HG03095 (cell line): ENCODE results near the gene FBXL20.

Experiments used
- ATAC-seq: cut with Tn5 transposase; IDR thresholded peaks from one replicate; pipeline ENCODE4 v1.9.1; 2021; ENCODE audit warnings: moderate library complexity; ENCODE audit not compliant: unreplicated experiment

The FBXL20 gene

DNA sequence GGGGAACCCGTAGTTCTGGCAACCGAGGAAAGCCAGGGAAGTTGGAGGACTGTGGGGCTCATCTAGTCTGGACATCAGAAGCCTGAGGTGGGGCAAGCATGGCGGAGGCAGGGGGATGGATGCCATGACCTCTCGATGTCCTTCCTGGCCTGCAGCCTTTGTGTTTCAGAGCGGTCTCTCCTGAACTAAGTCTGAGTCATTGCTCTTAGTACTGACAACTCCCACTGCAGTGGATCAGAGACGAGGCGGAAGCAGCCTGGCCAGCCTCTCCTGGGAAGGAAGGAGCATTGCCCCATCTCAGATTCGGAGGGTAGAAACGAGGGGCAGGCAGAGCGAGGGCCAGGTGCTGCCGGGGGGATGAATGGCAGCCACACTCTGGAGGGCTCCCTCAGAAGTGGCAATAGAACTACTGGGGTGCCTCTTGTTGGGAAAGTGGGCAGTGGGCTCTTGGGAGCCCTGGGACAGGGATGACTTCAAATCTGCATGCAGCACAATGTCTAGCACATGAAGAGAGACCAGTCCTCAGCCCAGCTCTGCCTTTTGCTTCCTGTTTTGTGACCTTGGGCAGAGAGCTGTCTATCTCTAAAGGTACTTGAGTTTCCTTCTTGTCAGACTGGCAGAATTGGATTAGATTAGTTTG, 172.0 kb downstream of the FBXL20 start:
- ATAC-seq: no peak

DNA sequence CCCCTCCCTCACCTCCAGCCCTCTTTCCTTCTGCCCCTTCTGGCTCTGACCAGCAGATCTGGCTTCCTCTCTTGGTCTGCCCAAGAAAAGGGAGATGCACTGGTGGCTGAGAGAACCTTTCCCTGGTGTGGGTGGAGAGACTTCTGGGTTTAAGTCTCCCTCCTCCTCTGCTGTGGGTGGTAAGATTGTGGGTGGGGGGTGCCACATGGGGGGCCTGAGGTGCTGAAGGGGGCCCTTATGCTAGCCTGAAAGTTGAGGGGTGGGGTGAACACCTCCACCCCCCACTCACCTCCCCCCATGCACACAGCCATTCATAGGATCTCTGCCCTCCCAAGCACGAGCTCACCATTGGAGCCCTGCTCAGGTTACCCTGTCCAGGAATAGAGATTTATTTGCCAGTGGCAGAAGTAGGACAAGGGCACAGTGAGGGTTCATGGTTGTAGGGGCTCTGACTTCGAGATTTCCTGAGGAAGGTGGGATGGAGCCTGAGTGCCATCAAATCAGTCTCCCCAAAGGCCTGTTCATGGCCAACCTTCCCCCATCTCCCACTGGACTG, 174.0 kb downstream of the FBXL20 start:
- ATAC-seq: no peak

DNA sequence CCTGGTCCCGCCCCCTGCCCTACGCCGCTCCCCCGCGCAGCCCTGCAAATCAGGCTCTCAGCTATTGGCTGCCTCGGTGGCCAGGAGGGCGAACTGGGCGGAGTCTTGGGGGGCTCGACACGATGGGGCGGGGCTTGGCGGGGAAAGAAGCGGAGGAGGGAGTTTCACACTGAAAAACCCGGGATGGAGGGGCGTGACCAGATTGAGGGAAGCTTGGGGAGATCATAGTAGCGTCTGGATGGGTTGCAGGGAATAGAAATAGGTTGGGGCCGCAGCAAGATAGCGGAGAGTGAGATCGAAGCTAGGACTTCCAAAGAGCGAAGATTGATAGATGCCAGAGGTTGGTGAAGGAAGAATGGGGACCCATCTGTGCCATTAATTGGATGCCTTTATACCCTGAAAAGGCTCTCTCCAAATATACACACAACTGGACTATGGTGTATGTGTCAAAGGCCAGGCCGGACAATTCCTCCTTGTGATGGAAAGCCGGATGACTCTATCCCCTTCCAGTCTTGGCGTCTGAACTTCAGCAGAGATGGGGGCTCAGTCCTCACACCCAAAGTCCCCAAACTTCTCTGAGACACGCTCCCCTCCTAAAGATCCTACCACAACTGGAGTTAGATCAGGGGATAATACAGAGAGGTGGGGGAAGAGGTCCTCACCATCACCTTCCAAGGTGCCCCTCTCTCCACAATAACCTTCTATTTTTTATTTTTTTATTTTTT, 175.3 kb downstream of the FBXL20 start:
- ATAC-seq: no peak

DNA sequence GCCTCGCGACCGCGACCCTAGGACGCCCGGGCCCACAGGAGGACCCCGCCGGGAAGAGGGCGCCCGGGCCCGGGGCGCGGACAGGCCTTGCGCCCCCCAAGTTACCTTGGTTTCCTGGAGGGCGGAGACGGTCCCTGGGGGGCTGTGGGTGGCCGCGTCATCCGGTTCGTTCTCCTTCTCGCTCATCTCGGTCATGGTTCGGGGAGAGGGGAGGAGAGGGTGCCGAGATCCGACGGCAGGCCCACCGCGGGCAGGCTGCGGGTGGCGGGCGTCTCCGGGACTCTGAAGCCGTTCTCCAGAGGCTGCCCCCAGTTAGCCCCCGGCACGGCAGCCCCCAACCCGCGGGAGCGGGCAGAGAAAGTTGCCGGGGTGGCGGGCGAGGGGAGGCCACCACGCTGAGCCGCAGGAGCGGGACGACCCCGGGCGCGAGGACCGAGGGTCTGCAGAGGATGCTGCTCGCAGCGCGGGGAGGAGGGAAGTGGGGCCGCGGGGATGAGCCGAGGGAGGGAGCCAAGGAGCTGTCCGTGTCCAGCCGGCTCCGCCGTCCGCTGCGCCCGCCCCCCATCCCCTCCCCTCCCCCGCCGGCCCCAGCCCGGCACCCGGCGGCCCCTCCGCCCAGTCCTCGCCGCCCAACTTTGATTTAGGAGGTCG, 176.0 kb downstream of the FBXL20 start, which contains the start of gene STAC2:
Gene STAC2, minus strand, starts transcription at position 638 of the 651 bp plus-strand sequence. Its CDS starts 443 bp downstream, at position 195.
- no peak for ATAC-seq

DNA sequence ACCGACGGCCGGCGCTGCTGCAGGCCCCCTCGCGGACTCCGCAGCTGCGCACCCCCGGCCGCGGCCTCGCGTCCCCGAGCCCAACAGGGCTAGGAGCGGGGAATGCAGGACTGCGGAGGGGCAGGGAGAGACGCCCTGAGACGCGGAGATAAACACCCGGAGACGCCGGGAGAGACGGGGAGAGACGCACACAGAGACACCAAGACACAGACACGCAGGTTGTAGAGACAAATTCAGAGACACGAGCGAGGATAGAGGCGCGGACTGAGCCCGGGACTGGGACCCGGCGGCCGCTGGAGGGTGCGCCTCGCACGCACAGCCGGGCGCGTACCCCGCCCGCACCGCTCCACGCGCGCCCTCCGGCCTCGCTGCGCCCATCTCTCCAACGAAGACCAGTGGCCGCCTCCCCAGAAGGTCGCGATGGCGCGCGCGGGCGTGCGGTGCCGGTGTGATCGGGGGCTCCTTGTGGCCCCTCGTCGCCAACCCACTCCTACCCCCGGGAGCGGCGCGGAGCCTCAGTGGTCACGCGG, 176.6 kb downstream of the FBXL20 start:
- no peak for ATAC-seq

DNA sequence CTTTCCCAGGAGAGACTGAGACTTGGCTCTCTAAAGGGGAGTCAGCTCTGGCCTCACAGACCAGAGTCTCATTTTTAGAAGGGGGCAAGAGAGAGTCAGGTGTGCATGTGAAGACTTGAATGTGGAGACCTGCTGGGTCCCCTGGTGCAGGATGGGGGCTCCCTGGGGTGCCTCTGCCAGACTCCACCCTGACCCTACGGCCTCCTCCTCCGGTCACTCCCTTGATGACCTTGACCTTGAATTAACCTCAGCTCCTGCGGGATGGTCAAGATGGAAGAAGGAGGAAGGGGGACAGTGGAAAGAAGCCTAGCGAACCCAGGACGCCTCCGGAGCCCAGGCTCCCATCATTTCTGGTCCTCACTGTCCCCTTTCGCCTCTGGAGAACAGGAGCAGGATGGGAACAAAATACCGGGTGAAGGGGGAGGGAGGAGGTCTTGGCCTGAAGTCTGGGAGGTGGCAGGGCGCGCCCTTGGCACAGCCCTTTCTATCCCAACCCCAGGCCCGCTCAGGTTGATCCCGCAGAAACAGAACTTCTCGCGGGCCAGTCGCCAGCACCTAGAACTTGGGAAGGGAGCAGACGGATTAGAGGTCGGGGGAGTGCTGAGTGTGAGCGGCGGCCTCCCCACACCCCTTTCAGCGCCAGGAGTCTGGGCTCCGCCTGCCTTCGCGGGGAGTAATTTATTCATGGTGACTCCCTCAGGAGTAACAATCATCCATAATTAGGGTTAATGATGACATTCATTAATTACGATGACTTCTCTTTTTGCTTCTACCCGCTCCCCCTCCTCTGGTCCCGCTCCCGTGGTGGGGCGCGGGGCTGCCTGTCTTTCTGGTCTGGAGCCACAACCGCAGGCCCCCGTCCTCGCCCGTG, 177.3 kb downstream of the FBXL20 start:
- ATAC-seq: no peak

DNA sequence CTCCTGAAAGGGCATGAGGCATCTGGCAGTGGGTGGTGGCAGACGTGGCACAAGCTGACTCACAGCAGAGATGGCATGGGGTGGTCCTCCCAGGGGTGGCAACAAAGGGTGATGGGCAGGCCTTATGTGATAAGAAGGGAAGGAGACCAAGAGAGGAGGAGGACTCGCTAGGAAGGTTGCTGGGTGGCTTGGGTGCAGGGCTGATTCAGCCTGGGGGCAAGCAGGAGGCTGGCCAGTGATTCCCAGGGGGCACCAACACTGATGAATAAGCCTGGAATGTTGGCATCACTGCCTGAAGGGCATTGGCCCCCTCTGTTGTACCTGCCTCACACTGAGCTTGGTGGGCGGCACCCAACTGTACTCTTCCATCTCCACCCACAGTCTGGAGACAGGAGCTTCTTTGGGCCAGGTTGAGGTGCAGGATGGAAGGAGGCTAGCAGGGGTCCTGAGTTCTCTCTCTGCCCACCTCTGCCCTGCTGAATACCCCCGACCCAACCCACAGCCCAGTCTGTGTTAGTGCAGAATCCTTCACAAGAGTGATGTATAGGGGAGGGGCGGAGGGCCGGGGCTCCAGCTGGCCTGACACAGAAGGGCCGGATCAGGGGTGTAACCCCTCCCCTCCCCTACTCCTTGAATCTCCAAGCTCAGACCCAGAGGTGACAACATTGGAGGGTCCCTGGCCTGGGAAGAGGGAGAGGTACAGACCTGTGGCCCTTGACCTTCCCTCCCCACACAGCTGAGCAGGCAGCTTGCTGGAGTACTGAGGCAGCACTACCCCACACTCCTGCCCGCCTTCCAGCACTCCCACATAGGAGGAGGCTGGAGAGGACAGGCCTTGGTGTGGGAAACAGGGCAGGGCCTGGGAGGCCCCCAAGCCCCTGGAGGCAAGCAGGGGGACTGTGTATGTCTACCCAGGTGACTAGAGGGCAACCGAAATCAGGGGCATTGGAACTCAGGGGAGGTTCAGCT, 178.3 kb downstream of the FBXL20 start:
- no peak for ATAC-seq

DNA sequence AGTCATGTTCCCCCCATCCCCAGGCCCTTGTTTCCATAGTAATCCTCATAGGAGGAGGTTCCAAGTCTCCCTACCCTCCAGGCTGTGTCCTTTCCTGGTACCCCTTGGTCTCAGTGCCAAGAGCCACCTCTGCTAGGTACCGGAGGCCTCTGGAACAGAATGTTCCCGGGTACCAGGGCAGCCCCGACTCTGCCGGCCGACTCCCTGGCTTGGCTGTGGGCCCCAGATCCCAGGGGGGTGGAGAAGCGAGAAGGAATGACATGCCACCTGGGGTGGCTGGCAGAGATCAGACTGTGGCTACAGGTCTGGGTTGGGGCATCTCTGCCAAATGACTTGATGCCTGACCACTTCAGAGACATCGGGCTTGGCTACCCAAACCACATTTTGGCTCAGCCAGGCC, 179.3 kb downstream of the FBXL20 start:
- no peak for ATAC-seq

DNA sequence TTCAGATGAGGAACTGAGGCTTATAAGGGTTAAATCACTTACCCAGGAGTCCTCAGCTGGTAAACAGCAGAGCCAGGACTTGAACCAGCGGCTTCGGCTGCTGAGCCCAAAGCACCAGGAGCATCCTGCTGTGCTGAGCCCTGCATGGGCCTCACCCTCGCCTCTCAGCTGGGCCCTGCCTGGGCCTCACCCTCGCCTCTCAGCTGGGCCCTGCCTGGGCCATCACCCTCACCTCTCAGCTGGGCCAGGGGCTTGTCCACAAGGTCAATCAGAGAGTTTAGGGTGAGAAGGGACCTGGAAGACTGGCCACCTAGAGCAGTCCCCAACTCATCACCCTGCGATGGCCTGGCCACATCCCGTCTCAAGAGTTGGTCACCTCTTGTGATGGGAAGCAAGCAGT, 179.9 kb downstream of the FBXL20 start:
- ATAC-seq: no peak

DNA sequence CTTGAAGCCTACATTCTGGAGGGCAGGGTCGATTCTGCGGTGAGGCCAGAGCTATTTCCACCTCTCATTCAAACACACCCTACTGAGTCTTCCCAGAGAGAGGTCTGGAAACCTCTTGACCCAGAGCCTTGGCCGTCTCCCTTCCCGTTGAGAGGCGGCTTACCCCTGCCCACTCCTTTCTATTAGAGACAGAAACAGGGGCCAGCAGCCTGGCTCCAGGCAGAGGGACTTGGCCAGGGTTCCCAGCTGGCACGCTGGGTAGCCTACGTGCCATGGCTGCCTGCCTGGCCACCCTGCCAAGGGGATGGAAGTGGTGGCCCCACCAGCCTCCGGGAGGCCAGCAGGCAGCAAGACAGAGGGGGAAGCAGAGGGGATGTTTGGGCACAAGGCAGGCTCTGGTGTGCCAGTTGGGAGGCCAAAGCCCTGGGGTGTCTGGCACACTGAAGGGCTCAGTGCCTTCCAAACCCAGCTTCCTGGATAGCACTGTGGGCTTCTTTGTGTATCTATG, 181.7 kb downstream of the FBXL20 start:
- no peak for ATAC-seq

DNA sequence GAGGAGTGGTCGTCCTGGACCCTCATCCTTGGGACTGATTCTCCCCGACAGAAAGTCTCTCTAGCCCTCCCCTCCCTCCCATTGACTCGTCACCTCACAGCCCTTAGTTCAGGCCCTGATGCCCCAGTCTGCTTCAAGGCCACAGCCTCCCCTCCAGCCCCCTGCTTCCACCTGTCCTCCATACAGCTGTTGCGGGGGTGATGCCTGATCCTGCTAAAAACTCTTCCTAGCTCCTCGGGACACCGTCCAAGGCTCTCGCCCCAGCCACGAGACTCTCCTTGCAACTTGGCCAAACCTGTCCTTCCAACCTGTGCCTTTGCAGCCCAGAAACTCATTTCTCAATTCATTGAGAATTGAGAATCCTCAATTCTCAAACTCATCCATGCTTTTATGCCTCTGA, 182.5 kb downstream of the FBXL20 start:
- no peak for ATAC-seq

DNA sequence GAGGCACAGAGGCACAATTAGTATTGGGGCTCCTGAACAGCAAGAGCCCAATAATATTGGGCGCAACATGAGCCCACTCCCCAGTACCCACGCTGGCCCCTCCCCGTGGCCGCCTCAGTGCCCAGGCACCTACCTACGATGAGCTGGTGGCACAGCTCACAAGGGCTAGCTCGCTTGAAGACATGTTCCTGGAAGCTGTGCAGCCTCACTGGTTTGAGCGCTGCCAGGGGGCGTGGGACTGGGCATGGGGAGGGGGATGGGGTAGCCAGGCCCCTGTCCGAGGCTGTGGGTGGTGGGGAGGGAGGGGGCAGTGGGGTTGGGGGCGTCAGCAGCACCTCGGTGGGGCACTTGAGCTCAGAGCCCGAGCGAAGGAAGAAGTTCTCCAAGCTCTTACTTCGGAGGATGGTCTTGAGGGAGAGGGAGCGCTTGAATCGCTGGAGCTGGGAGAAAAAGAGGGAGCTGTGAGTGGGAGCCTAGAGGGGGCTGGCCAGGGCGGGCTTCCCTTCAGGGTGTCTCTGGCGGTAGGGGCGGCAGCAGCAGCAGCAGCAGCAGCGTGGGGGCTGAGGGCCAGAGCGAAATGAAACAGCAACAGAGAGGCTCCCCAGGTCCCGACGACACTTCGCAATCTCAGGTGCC, 183.6 kb downstream of the FBXL20 start:
- ATAC-seq: no peak

DNA sequence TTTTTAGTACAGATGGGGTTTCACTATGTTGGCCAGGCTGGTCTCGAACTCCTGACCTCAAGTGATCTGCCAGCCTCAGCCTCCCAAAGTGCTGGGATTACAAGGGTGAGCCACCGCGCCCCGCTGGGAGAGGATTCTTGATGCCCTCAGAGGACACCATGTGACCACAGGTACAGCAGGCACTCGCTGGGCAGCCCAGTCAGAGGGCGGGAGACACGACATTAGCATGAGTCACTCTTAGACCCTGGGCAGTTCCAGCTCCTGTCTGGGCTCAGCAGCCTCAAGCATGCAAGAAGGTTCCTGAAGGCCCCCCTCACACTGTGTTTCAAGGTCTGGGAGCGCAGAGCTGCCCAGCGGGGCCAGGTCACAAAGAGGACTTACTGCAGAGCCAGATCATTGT, 187.6 kb downstream of the FBXL20 start:
- no peak for ATAC-seq

DNA sequence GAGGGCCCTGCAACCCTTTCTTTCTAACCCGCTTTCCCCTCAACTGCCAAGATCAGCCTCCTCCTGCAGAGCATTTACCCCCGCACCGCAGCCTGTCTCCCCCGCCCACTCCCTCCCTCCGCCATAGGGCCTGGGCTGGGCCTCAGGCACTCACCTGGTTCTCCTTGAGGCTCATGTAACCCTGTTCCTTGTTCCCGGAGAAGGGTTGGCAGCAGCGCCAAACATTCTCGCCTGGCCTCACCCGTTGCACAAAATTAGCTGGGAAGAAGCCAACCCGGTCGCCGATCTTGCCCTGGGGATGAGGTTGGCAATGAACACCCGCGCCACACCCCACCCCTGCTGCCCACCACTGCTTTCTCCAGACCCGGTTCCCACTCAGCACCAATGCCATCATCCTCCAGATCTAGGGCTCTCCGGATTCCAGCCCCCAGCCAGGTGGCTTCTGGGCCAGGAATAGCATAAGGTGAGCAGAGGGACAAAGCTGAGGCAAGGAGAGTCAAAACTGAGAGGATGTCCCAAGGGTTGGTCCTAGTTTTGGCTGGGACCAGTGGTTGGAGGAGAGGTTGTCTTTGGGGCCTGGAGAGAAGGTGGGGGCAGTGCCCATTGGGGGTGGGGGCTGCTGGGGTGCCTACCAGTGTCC, 188.5 kb downstream of the FBXL20 start:
- no peak for ATAC-seq

DNA sequence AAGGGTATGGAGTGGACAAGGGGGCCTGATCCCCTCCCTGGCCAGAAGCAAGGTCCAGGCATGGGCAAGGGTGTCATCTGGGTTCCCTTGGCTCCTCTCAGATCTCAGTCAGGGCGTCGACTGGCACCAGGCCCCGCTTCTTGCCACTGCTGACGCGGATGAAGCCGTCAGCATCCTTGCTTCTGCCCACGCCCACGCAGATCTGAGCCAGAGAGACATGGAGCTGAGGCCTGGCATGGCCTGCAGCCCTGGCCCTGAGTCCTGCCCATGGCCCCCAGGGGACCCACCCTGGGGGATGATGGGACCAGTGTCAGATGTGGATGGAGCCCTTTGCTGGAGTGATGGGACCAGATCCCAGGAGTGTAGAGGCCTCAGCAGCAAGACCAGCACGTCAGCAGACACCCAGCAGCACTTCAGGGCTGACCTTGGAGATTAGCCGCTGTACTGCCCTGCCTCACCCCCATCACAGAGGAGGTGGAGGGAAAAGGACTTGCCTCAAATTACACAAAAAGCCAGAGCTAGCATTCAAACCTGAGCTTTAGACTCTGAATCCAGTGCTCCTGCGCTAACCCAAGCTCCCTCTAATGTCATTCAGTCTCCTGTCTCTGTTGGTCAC, 189.1 kb downstream of the FBXL20 start:
- no peak for ATAC-seq

DNA sequence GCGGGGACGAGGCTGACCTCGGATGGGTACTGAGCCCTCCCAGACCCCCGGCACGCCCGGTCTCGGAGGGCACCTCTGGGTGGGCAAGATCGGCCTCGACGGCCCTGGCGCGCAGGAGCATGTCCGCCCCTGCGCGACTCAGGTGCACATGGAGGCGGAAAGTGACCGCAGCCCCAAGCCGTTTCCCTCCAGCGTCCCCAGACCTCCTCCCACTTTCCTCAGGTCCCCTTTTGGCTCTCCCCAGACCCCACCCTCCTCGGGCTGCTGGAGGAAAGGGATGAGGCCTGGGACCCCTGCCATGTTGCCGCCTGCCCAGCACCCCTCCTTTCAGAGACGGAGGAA, 191.4 kb downstream of the FBXL20 start:
- ATAC-seq: no peak

DNA sequence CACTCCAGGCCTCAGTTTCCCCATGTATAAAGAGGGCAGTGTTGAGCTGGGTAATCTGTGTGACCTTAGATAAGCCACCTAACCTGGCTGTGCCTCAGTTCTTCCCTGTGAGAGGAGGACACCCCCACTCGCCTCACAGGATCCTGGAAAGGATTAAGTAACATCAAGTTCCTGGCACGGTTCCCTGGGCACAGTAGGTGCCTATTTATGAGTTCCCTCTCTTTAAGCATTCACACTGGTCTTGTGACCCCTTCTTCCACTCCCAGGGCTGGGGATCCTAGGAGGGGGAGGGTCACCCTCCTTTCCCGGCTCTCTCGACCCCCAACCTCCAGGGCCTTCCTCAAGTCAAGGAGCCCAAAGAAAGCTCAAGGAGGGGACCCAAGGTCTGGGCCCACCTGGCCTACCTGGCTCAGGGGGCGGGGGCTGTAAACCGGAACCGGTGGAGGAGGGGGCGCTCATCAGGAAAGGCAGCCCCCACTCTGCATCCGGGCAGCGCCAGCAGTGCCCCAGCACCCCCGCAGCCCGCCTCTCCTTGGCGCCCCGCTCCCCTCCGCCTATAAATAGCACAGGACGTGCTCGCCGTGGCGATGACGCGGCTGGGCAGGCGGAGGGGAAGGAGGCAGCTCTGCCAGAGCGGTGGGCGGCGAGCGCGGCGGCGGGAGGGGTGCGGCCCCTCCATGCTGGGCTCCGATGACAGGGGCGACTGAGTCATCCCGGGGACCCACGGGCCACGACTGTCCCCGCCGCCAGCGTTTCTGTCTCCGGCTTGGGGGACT, 191.9 kb downstream of the FBXL20 start:
- no peak for ATAC-seq
